NT2/D1 (cell line): Measurements from ENCODE around the gene CNPY1.

ENCODE experiments used
- DNase-seq: peaks from one replicate; pipeline ENCODE4 v3.0.0-alpha.2; 2011; ENCODE audit warnings: low read depth, low spot score
- H3K27me3 ChIP-seq: 2 replicates; pipeline ENCODE4 v1.6.0; 2011; ENCODE audit warnings: mild to moderate bottlenecking; ENCODE audit not compliant: insufficient read length, insufficient read depth
- H3K36me3 ChIP-seq: 2 replicates; pipeline ENCODE4 v1.6.1; 2011; ENCODE audit warnings: mild to moderate bottlenecking, low read length, mixed read lengths; ENCODE audit not compliant: insufficient read depth, insufficient read length
- H3K4me1 ChIP-seq: 2 replicates; pipeline ENCODE4 v1.5.1; 2011; ENCODE audit not compliant: insufficient read depth, insufficient read length
- H3K4me3 ChIP-seq: 2 replicates; pipeline ENCODE4 v1.5.1; 2011; ENCODE audit warnings: low read depth; ENCODE audit not compliant: insufficient read length
- H3K9ac ChIP-seq: 2 replicates; pipeline ENCODE4 v1.6.0; 2011; ENCODE audit warnings: low read depth; ENCODE audit not compliant: insufficient read length
- H3K9me3 ChIP-seq: 2 replicates; pipeline ENCODE4 v1.5.1; 2011; ENCODE audit warnings: mild to moderate bottlenecking, low read length; ENCODE audit not compliant: insufficient read depth
- SUZ12 ChIP-seq: IDR thresholded peaks from 2 replicates; pipeline ENCODE4 v1.6.1; 2011; ENCODE audit not compliant: insufficient read length, insufficient read depth; ENCODE audit errors: extremely low read depth
- YY1 ChIP-seq: IDR thresholded peaks from 2 replicates; pipeline ENCODE4 v1.6.1; 2011; ENCODE audit not compliant: insufficient read length, insufficient read depth
- ZNF274 ChIP-seq: IDR thresholded peaks from 2 replicates; pipeline ENCODE4 v1.6.1; 2011; ENCODE audit warnings: mild to moderate bottlenecking, low read depth, low read length

Gene CNPY1

DNA sequence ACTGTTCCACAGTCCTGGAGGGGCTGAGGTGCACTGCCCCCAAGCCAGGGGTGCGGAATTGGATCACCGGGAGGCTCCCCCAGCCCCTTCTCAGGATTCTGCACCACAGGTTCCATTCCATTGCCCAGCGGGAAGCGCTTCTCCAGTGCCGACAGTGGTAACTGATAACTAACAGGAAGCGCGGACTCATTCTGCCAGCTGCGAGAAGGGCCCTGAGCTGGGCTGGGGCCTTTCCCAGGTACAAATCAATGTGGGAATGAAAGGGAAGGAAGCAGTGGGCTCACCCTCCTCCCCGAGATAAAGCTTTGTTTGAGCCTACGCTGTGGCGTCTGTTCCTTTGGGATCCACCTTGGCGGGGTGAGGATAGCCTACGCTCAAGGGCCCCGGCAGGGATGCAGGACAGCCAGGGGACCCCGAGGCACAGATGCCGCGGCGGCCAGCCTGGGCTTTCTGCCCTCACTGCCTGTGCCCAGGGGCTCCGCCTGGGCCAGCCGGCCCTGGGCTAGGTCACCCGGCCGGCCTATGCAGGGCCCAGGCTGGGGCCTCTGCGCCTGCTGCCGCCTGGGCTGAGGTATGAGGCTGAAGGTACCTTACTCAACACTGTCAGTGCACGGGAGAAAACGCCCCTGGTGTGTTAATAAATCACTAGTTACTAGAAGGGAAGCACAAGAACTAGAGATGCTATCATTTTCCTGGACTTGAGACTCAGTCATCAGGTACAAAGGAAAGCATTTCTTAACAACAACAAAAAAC lies 49.0 kb downstream of the CNPY1 start:
- Histone ChIP-seq H3K9ac (no peak overlapping the region), H3K4me1 (no peaks in the 10 kb centered on the region), H3K36me3 (no peaks in the 10 kb centered on the region), H3K27me3 (peaks cover 20% of the 10 kb centered on the region), H3K9me3 (no peaks in the 10 kb centered on the region), H3K4me3 (no peak overlapping the region)
- no peak for DNase-seq
- TF ChIP-seq ZNF274 = no peak
- TF ChIP-seq SUZ12 = no peak
- no peak for TF ChIP-seq YY1

DNA sequence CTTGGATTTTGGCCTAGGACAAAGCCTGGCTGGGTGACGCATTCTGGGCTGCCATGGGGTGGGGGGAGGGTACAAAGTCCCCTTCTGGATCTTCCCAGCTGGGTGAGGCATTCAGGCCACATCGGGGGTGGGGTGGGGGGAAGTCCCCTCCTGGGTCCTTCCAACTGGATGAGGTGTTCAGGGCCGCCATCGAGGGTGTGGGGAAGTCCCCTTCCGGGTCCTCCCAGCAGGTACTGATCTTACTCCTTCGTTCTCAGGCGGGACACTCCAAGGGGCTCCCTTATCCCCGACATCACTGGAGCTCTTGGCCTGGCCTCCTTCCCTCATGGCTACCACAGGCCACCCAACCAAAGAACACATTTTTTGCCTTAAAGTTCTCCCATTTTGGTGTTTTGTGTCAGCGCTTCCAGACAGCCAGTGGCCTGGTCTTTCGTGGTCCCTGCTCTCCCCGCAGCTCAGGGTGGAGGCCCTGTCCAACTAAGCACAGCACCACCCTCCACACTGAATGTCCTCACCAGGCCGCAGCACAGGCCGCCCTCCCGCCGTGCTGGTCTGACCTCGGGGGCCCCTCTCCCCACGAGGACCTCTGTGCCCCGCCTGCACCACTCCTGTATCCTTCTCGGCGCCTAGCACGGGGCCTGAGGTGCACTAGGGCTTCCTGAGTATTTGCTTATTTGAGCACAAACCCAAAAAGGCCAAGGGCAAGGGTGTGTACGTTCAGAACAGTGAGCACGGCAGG lies 49.9 kb downstream of the CNPY1 start:
- H3K4me3 ChIP-seq = no peak overlapping the region
- no peaks in the 10 kb centered on the region for H3K4me1 ChIP-seq
- H3K9me3 ChIP-seq = no peaks in the 10 kb centered on the region
- DNase-seq = no peak
- H3K36me3 ChIP-seq = no peaks in the 10 kb centered on the region
- no peak overlapping the region for H3K9ac ChIP-seq
- no peak for TF ChIP-seq ZNF274
- no peak for TF ChIP-seq SUZ12
- TF ChIP-seq YY1 = no peak
- H3K27me3 ChIP-seq = peaks cover 28% of the 10 kb centered on the region

DNA sequence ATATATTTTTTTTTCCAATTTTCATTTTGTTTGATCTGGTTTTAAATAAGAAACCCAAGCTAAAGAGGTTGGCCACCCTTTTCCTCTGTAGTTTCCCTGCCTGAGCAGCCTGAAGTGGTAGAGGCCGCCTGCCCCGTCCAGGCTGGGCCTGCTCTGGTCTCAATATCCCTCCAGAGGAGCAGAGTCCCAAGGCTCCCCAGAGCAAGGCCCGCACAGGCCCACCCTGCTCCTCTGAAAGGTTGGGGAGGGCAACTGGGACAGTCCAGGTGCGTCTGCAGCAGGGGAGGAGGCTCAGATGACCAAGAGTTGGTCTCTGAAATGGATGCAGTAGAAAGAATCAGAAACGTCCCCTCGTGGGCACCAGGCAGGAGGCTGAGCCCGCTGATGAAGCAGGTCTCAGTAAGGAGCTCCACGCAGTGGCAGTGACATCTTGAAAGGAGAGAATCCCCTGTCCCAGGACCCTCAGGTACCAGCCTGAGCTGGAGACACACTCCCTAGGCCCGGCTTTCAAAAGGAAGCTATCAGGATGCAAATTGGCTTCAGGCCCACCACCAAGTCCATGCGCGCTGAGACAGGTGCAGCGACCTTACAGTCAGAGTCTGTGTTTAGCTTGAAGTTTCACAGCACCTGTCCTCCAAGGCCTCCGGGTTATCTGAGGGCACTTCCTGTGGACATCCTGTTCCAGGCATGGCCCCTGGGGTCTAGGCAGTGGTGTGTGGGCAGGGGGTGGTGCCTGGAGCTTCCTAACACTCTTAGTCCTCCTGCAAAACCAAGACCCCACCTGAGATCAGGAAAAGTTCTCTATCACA lies 50.7 kb downstream of the CNPY1 start:
- Histone ChIP-seq H3K9ac (no peak overlapping the region), H3K4me3 (no peak overlapping the region), H3K4me1 (no peaks in the 10 kb centered on the region), H3K36me3 (no peaks in the 10 kb centered on the region), H3K27me3 (peaks cover 28% of the 10 kb centered on the region), H3K9me3 (no peaks in the 10 kb centered on the region)
- no peak for DNase-seq
- TF ChIP-seq ZNF274 (no peak), SUZ12 (no peak), YY1 (no peak)

DNA sequence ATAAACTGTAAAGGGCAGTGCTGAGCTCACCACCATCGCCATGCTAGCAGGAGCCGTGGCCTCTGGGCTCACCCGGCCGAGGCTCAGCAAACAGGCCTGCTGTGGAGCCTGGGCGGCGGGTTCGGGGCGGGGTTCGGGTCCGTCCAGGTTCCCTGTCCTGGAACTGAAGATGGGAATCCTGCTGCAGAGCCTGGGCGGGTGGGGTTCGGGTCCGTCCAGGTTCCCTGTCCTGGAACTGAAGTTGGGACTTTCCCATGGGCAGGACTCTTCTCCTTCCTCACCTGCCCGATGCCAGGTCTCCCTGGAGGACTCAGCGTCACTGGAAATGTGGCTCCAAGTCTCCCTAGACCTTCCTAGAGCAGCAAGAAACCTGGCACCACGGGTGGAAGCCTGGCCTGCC lies 51.8 kb downstream of the CNPY1 start:
- H3K36me3 ChIP-seq = no peaks in the 10 kb centered on the region
- peaks cover 38% of the 10 kb centered on the region for H3K27me3 ChIP-seq
- TF ChIP-seq YY1 (no peak), SUZ12 (no peak), ZNF274 (no peak)
- no peak overlapping the region for H3K4me3 ChIP-seq
- no peak for DNase-seq
- no peaks in the 10 kb centered on the region for H3K9me3 ChIP-seq
- no peak overlapping the region for H3K9ac ChIP-seq
- no peaks in the 10 kb centered on the region for H3K4me1 ChIP-seq

DNA sequence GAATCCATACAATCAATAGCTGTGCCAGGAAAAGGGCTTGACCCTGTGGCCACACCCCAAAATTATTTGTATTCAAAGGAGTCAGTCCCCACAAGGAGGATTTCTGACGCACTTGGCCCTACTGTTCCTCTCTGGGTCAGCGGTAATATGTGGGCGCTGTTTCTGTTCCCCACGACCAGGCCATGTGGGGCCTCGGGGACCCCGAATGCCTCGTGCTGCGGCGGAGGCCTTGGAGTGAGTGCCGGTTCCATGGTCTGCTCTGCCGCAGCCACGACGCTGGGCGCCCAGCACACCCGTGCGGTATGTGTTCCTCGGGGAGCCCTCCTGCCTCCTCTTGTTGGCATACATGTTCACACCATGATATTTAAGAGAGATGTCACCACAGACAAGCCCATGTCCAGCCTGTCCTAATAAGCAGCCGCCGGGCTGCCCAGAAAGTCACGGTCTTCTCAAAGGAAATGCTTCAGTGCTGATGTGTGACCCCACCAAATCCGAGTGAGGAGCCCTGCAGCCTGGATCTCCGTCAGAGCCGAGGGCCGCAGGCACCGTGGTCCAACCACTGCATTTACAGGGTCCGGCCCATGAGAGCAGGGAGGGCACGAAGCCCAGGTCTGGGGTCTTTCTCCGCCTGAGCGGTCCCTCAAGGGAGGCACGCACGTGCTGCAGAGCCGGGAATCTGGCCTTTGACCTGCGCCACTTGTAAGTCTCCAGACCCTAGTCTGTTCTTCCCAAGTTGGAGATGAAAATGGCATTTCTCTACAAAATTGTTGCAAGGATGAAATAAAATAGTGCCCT lies 52.4 kb downstream of the CNPY1 start:
- Histone ChIP-seq H3K36me3 (no peaks in the 10 kb centered on the region), H3K27me3 (peaks cover 41% of the 10 kb centered on the region), H3K4me1 (peaks cover 4% of the 10 kb centered on the region), H3K9me3 (no peaks in the 10 kb centered on the region), H3K4me3 (no peak overlapping the region), H3K9ac (no peak overlapping the region)
- TF ChIP-seq SUZ12 = no peak
- no peak for TF ChIP-seq ZNF274
- TF ChIP-seq YY1 = no peak
- no peak for DNase-seq

DNA sequence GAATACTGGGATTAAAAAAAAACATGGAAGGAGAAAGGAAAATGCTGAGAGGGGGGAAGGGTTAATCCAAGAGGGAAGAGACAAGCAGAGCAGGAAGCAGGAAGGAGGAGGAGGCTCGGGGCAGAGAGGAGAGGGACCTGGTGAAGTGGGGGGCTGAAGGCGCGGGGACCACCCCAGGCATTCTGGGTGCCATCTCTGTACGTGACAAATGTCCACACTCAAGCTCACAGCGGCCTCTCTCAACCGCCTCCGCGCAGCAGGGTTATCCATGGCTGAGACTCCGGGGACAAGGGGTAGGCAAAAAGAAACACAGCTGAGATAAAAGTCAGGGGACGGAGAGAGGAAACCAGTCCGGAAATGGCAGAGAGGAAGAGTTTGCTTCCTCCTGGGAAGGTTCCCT lies 54.5 kb downstream of the CNPY1 start:
- no peak for TF ChIP-seq ZNF274
- no peak for TF ChIP-seq SUZ12
- no peak for TF ChIP-seq YY1
- Histone ChIP-seq H3K9me3 (no peaks in the 10 kb centered on the region), H3K4me1 (peaks cover 7% of the 10 kb centered on the region), H3K9ac (no peak overlapping the region), H3K36me3 (no peaks in the 10 kb centered on the region), H3K27me3 (peaks cover 59% of the 10 kb centered on the region), H3K4me3 (no peak overlapping the region)
- DNase-seq = no peak
